GM21390 (cell line): ENCODE measurements around the gene INPP5E.

ENCODE experiments used
- ATAC-seq: cut with Tn5 transposase; IDR thresholded peaks from one replicate; pipeline ENCODE4 v1.9.1; 2021; ENCODE audit not compliant: unreplicated experiment

The INPP5E gene

GRCh38 chr9:136474021-136474640 is 34.5 kb upstream of the INPP5E start:
- ATAC-seq, result no peak

GRCh38 chr9:136473354-136473721 is 33.7 kb upstream of the INPP5E start:
- ATAC-seq, result no peak

GRCh38 chr9:136472640-136473353 is 33.2 kb upstream of the INPP5E start:
- ATAC-seq, result no peak

GRCh38 chr9:136471802-136472487 is 32.3 kb upstream of the INPP5E start:
- ATAC-seq, result no peak

GRCh38 chr9:136470792-136471469 is 31.3 kb upstream of the INPP5E start:
- no peak for ATAC-seq

GRCh38 chr9:136470356-136470755 is 30.7 kb upstream of the INPP5E start:
- ATAC-seq, result no peak

GRCh38 chr9:136467766-136468165 is 28.1 kb upstream of the INPP5E start:
- no peak for ATAC-seq

GRCh38 chr9:136466155-136466541 is 26.5 kb upstream of the INPP5E start:
- no peak for ATAC-seq

GRCh38 chr9:136465500-136466154 is 26.0 kb upstream of the INPP5E start:
- ATAC-seq, result no peak

GRCh38 chr9:136464241-136464640 is 24.6 kb upstream of the INPP5E start:
- no peak for ATAC-seq

- no peak for ATAC-seq
Measured at GRCh38 chr9:136463578-136463977, 23.9 kb upstream of the INPP5E start.

GRCh38 chr9:136462664-136463063 is 23.0 kb upstream of the INPP5E start:
- ATAC-seq, result no peak

- ATAC-seq, result no peak
Measured at GRCh38 chr9:136460772-136461325, 21.2 kb upstream of the INPP5E start.

GRCh38 chr9:136459425-136459824 is 19.8 kb upstream of the INPP5E start:
- ATAC-seq, result no peak

- ATAC-seq, result no peak
Measured at GRCh38 chr9:136457326-136457725, 17.7 kb upstream of the INPP5E start.

GRCh38 chr9:136456258-136456657 is 16.6 kb upstream of the INPP5E start:
- ATAC-seq, result no peak

GRCh38 chr9:136455043-136456002 is 15.7 kb upstream of the INPP5E start:
- ATAC-seq, result no peak

- no peak for ATAC-seq
Measured at GRCh38 chr9:136454026-136454796, 14.6 kb upstream of the INPP5E start.

GRCh38 chr9:136453326-136453725 is 13.7 kb upstream of the INPP5E start:
- no peak for ATAC-seq
